ENCODE results near the gene PNCK.
A peak's percentile ranks its signal among the peaks of the same experiment; 100 is the strongest.

The PNCK gene

DNA sequence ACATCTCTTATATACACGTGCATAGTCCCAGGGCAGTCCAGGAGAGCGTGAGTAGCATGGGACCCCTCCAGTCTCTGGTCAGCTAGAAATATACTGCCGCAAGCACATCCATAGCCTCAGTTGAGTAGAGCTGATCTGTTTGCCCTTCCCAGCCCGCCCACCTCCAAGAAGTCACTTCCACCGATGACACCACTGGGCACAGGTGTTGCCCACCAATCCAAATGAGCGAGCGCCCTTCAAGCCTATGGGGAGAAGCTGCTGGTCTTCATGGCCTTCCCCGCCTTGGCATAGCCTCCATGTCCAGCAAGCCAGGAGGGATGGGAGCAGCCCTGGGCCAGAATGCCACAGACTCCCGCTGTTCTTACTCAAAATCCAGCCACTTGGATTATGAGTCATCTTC, 16.5 kb downstream of the PNCK start:
- DNase-seq, result no peak

GRCh38 chrX:153653556-153653955, 20.1 kb downstream of the PNCK start:
- DNase-seq, result no peak

GRCh38 chrX:153651540-153652079, 22.0 kb downstream of the PNCK start:
- DNase-seq, result no peak

DNA sequence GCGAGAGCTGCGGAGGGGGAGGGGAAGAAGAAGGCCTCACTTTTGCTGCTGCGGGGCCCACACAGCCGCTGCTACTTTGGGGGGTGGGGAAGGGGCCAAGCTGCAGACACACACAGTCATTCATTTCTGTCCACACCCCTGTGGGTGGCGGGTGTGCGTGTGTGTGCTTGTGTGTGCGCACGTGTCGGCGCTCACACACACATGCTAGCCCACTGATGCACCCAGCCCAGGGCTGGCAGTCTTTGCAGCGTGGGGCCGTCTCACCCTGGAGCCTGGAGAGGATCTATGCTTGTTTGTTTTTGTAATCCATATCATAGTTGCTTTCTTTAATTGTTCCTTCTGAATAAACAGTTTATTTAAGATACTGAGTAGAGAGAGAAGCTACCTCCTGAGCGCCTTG, 22.7 kb downstream of the PNCK start:
- DNase-seq, result no peak

DNA sequence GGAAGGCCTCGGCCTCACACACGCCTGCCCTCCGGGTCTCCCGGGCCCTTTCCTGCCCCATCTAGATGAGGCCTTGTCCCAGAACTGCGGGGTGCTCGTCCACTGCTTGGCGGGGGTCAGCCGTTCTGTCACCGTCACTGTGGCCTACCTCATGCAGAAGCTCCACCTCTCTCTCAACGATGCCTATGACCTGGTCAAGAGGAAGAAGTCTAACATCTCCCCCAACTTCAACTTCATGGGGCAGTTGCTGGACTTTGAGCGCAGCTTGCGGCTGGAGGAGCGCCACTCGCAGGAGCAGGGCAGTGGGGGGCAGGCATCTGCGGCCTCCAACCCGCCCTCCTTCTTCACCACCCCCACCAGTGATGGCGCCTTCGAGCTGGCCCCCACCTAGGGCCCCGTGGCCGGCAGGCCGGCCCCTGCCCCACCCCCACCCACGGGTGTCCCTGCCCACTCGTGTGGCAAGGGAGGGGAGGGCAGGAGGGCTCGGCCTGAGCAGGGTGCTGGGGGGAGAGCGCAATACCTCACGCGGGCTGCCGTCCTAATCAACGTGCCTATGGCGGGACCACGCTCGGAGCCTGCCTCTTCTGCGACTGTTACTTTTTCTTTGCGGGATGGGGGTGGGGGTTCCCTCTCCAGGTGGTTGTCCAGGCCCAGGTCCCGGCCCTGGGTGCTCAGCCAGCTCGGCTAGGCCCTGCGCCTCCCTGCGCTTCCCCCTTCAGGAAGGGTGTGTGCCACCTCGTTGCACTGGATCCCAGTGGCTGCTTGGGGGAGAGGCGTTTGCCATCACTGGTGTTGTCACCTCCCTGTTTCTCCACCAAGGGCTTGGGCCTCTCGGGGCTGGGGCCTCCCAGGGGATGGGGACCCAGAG, 23.5 kb downstream of the PNCK start:
- no peak for DNase-seq

DNA sequence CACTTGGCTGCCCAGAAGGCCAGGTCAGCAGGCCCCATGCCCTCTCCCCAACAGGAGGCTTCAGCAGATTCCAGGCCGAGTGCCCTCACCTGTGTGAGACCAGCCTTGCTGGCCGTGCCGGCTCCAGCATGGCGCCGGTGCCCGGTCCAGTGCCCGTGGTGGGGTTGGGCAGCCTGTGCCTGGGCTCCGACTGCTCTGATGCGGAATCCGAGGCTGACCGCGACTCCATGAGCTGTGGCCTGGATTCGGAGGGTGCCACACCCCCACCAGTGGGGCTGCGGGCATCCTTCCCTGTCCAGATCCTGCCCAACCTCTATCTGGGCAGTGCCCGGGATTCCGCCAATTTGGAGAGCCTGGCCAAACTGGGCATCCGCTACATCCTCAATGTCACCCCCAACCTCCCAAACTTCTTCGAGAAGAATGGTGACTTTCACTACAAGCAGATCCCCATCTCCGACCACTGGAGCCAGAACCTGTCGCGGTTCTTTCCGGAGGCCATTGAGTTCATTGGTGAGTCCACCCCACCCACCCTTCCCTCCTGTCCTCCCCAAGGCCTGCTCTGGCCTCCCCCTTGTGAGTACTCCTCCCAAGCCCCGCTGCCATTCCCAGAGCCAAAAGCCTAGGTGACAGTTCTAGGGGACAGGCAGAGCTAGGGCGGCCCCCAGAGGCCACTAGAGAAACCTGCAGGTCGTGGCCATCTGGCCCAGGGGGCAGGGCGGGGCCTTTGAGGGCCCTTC, 24.3 kb downstream of the PNCK start:
- DNase-seq, result peak; percentile 3

DNA sequence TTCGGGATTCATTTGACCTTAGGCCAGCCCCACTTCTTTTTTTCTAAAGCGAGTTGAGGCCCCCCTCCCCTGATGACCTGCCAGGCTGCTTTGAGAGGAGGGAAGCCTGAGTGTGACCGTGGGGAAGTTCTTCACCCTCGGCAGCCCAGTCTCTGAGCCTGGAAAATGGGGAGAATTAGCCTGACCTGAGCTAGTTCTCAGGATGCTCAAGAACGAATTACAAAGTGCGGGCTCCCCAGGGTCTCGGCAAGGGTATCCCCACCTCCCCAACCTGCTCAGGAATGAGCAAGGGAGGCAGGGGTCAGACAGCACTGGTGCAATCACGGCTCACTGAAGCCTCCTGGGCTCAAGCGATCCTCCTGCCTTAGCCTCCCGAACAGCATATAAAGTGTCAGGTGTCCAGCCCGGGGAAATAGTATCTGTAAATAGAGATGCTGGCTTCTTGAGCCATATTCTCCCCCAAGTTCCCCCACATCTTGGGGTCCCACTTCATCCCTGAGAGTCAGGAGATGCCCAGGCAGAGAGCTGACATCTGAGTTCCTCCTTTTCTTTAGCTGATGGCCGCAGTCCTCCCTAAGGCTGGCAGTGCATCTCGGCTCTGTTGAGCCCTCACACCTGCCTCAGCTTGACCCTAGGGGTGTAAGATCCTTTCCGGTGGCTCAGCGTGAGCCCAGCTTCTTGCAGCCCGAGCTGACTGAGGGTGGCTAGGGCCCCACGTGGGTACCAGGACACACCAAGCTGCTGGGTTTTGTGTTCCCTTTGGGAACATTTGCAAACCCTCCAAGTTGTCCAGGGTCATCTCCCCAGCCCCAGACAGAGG, 25.0 kb downstream of the PNCK start:
- no peak for DNase-seq

- DNase-seq, result no peak
These were observed 25.9 kb downstream of the PNCK start for GRCh38 chrX:153647461-153648357.

- DNase-seq, result no peak
These were observed 26.8 kb downstream of the PNCK start, which contains the start of gene DUSP9 for GRCh38 chrX:153646620-153647373. Gene DUSP9, plus strand, starts transcription at chrX:153647203. Its CDS starts 751 bp downstream, at chrX:153647954.

DNA sequence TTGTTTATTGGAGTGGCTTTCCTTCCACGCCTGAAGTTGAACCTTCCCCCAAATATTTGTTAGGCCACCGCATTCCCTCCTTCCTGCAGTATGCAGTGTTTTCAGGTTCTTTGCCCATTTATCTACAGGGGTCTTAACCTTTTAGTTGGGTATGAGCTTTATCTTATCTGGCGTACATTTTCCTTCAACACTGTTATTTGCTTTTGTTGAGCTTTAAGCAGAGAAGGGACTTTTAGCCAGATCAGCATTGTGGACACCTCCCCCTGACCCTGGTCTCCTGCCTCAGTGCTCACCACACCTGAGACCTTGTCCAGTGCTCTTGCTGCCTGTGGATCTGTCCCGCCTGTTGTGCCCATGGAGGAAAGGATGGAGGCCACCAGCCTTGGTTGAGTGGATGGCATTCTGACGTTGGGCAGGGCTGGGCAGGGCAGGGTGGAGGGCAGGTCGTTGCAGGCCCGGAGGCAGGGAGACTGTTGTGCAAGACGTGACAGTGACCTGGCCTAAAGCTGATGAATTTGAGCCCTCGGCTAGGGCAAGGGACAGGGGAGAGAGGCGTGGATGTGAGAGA, 27.6 kb downstream of the PNCK start:
- DNase-seq, result no peak

DNA sequence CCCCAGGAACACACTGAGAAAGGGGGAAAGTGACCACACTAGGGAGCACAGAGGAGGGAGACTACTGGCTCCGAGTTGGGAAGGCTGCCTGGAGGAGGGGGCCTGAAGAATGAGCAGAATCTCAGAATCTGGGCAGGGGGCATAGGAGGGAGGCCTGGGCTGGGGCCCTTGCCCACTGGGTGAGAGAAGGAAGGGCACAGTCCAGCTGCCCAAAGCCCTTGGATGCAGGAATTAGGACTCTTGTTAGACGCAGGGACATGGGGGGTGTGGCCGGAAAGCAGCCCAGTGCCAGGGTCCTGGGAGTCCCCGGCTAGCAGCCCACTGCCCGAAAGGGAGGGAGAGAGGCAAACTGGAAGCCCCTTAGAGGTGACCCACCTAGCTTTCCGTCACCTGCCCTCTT, 28.5 kb downstream of the PNCK start:
- no peak for DNase-seq

DNA sequence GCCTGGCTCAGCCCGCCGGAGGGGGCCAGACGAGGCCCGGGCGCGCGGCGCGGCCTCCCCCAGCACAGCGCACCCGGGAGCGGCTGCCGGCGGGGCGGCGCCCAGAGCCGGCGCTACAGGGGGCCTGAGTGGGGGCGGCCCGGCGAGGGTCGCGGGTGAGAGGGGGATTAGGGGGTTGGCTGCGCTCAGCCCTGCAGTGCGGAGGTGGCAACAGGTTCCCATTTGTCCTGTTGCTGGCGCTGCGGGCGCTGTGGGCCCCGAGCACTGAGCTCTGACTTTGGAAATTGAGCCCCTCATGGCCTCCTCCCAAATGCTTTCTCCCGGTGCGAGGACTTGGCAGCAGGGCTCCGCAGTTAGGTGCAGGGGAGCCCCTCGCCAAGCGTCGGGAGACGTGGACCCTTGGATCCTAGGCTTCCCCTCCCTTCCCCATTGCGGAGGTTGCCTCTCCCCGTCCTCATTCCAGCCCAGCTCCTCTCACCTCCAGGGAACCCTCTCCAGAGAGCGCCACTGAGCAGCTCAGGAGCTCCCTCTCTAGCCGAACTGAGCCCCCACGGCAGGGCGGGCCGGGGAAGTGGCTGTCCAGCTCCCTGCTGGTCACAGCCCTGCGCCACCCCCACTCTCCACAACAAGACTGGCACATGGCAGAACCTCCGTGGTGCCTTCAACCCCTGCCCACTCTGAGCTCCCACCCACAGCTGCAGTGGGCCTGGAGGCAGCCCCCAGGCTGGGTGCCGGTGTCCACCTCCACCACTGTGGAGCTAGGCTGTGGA, 29.1 kb downstream of the PNCK start:
- DNase-seq, result no peak

- DNase-seq, result peak; percentile 29
These were observed 29.9 kb downstream of the PNCK start for GRCh38 chrX:153643431-153644351.

DNA sequence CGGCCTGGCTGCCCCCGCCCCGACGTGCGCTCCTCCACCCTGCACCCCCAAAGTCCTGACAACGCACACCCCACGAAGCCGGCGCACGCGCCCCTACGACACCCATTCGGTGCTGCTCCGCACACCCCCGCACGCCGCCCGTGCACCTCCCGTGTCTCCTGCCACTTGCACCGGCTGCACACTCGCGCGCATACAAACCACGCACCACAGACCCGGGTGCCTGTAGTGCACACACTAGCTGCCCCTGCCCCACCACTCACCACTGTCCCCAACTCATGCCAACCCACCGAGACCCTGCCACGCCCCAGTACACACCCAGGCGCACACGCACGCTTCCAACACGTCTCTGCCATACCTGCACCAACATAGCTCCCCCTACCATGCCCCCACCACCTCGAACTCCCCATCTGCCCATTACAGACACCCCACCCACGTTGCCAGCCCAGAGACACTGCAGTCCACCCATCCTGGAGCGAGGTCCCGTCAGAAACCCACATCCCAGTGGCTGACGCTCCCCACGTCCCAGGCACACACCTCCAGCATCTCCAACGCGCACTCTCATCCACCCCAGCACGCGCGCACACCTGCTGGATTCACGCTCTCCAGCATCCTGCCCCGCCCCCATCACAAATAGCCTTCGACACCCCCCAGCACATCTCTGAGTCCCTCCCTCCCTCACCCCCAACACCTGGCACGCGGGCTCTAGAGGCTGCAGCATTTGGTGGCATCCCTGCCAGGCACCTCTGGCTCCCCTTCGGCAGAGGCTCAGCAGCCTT, 30.8 kb downstream of the PNCK start:
- peak; percentile 25 for DNase-seq

- peak; percentile 6 for DNase-seq
These were observed 31.5 kb downstream of the PNCK start for GRCh38 chrX:153642051-153642654.

GRCh38 chrX:153641627-153642026, 32.0 kb downstream of the PNCK start:
- peak; percentile 1 for DNase-seq
